GM19463 (cell line): ENCODE results near the gene ARHGAP26.

Experiments used
- ATAC-seq: cut with Tn5 transposase; IDR thresholded peaks from one replicate; pipeline ENCODE4 v1.9.1; 2021; ENCODE audit warnings: mild to moderate bottlenecking, moderate library complexity; ENCODE audit not compliant: unreplicated experiment

The ARHGAP26 gene

DNA sequence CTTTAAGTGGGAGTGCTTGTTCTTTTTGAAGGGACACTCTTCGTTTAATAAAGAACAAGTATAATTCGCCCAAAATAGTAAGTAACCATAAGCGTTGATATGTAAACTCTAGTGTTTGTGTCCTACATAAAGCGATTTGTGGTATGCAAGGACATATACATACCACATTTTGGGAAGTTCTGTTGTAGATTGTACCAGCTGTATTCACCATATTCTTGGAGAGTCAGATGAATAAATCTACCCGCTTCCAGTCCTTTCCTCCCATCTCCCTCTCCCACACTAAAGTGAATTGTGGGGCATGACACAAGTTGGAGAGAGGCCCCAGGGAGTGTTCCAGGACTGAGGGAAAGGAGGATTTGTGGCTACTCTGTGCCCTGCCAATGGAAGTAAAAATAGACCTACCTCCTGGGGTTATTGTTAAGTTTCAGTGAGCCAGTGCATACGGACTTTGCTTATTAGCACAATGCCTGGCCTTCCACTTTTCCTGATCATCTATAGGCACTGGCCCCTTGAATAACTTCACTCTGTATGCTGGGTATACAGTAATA, 40.6 kb downstream of the ARHGAP26 start:
- ATAC-seq: no peak

GRCh38 chr5:142811866-142812557, 41.8 kb downstream of the ARHGAP26 start:
- ATAC-seq: no peak

DNA sequence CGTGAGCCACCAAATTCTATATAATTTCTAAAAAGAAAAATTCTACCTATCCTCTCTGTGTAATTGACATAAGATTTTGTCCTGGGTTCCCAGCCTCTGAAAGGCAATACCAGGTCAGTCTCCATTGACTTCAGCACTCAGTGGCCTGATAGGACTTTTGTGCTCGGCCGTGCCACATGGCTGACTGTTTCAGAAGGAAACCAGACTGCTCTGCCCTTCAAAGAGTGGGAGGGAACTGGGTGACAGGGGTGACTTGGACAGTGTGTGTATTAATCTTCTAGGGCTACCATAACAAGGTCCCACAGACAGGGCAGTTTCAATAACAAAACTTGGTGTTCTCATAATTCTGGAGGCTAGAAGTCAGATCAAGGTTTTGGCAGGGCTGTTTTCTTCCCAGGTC, 43.0 kb downstream of the ARHGAP26 start:
- no peak for ATAC-seq

DNA sequence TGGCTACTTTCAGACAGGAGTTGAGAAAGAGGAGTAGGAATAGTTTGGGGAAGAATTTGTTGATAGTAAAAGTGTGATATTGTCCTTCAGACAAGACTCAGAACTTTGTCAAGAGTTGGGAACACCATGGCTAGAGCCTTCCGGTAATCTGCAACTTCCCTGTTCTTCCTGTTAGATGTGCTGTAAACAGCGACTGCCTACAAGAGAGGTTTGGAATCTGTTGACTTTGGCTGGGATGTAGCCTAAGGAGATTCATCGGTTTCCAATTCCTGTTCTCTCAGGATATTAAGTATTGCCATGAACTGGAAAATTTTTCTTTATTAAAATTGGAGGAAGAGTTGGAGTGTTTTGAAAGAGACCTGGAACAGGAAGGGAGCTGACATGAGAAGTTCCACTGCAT, 43.9 kb downstream of the ARHGAP26 start:
- ATAC-seq: no peak

DNA sequence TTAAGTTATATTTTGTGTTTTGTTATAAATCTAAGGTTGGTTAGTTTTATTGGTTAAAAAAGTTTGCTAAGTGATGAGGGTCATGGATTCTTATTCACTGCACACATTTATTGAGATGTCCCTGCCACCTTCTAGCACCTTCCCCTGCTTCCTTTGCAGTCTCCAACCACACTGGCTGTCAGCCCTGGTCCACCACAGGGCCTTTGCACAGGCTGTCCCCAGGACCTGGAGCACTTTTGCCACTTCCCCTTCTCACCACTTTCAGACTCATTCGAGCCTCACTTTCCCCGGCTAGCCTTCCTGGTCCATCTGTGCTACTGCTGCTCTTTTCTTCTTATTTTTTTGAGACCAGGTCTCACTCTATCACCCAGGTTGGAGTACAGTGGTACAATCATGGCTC, 45.3 kb downstream of the ARHGAP26 start:
- ATAC-seq: no peak

DNA sequence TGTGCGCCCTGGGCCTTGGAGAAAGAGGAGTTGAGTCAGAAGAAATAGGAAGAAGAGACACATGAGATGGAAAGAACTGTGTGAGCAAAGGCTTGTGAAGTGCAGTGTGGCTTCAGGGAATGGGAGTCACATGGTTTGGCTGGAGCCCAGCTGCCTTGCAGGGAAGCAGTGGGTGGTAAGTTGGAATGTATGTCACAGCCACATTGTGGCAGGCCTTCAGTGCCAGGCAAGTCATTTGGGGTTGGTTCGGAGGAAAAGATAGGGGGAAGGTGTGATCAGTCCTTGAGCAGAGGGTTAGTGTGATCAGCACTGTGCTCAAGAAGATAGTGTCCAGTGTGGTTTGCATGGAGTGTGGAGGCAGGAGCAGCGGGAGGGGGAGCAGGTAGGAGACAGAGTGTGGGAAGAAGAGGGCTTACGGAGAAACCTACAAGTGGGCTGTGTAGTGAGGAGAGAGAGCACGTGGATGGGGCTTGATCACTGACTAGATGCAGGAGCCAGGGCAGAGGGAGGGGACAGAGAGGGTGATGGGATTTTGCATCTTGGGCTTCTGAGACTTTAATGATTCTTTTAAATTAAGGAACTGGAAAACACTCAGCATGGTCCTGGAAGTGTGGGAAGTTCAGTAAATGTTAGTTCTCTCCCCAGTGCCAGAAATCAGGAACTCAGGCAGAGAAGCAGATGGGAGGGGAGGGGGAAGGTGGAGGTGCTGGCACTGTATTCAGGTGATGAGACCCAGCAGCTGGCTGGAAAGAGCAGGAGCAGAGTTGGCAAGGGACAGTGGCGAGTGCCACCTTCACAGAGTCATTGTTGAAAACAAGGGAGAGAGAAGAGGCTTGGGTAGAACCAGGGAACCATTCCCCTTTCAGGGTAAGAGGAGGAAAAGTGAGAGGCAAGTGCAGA, 46.6 kb downstream of the ARHGAP26 start:
- no peak for ATAC-seq

DNA sequence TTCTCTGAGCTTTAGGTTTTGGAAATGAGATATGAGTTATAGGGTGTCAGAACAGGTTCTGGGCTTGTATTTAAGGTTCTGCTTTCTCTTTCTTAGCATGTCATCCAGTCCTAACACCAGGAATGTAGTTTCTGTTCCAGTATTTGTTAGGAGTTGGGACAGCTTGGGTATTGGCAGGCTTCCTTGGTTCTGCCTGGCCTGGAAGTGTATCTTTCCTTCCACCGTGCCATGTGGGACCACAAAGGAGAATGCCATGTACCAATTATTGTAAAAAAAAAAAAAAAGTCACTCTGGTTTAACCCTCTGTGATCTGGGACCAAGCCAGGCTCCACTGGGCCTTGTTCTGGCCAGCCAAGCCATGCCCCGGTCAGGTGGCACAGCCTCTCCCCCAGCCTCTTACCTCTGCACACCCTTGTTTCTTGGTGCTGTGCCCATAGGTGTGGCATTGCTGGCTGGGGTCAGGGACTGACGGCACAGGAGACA, 47.8 kb downstream of the ARHGAP26 start:
- ATAC-seq: no peak

- ATAC-seq: no peak
Observed at GRCh38 chr5:142819292-142819691, 49.1 kb downstream of the ARHGAP26 start.

DNA sequence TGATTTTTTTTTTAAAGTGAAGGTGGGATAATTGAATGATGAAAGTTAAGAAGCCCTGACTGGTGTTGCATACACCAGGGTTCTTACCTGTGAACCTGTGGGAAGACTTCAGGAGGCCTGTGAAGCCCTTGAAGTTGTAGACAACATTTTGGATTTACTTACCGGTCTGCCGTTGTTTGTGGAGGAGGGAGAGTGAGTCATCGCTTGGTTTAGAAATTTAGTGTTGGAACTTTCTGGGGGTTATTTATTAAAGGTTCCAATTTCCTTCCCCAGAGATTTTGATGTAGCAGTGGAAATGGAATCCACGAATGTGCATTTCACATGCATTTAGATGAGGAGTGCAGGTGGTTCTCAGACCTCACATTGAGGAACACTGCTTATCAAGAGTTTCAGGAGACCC, 49.6 kb downstream of the ARHGAP26 start:
- no peak for ATAC-seq

DNA sequence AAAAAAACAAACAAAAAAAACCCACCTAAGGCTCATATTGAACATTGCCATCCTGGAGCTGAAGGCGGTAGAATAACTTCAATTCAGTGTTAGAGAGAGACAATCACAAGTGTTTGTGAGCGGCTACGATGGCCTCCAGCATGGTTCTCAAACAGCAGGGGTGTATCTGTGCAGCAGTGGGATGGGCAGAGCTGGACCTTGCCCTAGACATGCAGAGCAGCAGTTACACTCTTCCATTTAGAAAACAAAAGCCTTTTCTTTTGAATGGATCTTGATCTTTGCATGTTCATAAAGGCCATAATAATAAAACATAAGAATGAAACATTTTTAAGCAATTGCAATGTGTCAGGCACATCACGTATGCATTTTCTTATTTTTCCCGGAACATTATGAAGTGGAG, 50.3 kb downstream of the ARHGAP26 start:
- ATAC-seq: no peak

DNA sequence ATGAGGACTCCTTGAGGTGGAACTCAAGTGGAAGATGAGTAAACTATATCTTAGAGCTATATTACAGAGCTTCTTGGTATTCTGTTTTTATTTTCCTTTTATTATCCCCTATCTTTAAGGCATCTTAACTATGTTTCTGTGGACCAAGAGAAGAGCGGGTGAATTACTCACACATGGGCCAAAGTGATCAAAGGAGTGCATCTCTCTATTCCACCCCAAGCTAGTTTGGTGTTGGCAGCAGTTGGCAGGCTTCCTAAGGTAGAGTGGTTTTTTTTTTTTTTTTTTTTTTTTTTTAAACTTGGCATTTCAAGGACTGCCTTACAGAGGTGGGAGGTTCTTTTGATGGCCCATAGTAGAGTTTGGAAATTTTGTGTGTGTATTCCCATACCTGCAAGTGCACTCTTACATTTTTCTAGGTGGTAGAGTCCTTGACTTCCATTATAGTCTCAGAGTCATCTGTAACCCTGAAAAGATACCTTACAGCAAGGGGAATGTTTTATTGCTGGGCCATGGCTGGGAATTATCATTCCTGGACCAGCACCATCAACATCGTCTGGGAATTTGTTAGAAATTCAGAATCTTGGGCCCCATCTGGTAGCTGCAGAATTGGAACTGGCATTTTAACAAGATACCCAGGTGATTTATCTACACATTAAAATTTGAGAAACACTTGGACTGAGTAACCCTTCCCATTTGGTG, 51.0 kb downstream of the ARHGAP26 start:
- no peak for ATAC-seq

- ATAC-seq: peak; percentile 78
Observed at GRCh38 chr5:142821733-142822487, 51.7 kb downstream of the ARHGAP26 start.

GRCh38 chr5:142823126-142823525, 52.9 kb downstream of the ARHGAP26 start:
- no peak for ATAC-seq

DNA sequence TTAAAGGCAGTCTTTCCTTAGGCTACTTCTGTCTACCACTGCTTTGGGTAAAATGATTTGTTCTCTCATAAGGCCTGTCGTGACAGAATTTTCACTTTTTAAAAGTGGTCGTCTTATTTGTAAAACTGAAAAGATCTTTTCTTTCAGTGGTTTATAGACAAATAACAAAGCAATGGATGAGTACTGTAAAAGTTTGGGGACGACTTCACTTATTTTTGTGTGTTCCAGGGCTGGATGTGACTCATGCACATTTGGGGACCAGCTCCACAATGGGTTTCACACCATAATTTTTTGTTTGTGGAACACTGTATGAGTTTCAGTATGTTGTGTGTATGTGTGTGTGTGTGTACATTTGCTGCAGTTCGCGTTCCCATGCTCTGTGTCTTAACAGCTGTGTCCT, 53.6 kb downstream of the ARHGAP26 start:
- no peak for ATAC-seq

DNA sequence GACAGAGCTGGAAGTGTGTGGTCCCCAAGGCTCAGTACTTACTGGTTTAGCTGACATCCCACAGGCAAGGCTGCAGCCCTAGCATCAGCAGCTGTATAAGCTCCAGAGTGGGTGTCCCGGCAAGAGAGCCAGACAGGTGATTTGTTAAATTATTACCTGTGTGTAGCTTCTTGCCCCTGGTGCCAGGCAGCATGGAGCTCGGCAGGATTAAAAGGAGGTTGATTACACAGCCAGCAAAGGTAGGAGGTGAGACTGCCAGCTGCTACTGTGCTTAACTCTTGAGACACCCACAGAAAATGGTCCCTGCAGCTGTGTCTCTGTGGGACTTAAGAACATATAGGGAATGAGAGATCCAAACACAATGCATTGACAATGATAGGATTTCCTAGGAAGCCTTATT, 54.2 kb downstream of the ARHGAP26 start:
- ATAC-seq: no peak

- no peak for ATAC-seq
Observed at GRCh38 chr5:142825378-142826089, 55.4 kb downstream of the ARHGAP26 start.

DNA sequence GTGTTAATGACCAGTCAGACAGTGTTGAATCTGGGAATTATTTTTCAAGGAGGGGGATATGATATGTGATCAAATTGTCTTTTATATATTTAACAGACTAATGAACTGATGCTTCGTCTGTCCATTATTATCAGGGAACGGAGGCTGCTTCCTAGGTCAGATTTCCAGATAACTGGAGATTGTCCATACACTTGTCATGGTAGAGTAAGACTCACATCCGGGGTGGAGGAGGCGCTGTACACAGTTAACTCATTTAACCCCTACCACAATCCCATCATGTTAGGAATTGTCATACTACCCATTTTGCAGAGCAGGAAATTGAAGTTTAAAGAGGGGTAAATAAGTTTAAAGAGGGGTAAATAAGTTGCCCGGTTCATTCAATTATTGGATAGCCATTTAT, 55.9 kb downstream of the ARHGAP26 start:
- ATAC-seq: no peak

DNA sequence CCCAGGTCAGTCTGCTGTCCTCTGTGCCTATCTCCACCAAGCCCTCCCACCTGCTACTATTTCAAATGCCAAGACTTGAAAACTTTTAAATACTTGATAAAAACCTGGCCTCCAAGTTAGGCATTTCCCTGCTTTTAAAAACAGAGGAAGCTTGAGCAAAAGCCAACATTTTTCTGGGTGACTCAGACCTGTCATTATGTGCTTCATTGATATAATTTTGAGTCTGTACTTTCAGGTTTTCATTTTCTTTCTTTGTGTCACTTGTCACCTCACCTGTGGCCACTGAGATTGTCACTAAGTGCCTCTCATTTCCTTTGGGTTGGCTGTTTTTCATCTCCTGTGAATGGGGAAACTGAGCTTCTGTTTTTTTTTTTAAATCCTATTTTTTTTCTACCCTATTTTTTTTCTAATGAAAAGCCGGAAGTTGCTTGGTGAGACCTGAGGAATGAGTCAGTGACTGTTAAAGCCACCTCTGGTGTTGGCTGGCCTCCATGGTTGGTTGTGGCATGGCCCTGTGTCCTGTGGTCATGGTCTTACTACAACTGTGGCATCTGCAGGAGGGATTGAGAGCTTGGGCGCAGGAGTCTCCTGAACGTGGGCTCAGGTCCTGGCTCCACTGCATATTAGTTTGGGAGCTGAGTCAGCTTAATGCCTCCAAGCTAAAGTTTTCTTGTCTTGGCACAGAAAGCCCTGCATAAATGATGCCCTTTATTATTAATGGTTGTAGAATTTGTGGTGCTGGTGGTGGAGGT, 56.7 kb downstream of the ARHGAP26 start:
- peak; percentile 38 for ATAC-seq

DNA sequence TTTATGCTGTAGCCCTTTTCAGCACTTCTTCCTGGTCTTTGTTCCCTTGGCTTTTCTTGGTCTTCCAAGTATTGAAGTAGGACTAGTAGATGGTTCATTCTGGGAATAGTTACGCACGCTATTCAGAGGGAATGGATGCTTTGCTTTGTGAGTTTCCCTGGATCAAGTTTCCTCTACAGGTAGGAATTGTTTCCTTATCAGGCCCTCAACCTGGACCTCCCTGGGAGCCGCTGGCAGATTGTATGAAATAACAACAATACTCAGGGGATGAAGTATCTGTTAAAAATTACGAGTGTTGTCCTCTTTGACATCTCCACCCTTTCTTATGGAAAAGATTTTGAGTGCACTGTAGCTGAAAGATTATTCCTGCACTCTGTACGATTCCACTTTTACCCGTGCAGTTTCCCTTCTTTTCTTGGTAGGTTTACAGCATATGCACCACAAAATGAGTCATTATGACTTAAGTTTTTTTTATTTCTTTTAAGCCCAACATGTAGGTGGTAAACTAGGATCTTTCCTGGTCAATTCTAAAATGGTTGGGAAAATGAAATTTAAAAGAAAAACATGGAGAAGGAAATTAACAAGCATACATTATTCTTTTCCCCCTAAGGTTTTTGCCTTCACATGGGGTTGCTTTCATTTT, 57.9 kb downstream of the ARHGAP26 start:
- ATAC-seq: no peak
